HG02973 (cell line): ENCODE data around the gene GPC6.

ENCODE experiments used
- ATAC-seq: cut with Tn5 transposase; IDR thresholded peaks from one replicate; pipeline ENCODE4 v1.9.1; 2021; ENCODE audit warnings: moderate library complexity; ENCODE audit not compliant: unreplicated experiment

GPC6 gene

DNA sequence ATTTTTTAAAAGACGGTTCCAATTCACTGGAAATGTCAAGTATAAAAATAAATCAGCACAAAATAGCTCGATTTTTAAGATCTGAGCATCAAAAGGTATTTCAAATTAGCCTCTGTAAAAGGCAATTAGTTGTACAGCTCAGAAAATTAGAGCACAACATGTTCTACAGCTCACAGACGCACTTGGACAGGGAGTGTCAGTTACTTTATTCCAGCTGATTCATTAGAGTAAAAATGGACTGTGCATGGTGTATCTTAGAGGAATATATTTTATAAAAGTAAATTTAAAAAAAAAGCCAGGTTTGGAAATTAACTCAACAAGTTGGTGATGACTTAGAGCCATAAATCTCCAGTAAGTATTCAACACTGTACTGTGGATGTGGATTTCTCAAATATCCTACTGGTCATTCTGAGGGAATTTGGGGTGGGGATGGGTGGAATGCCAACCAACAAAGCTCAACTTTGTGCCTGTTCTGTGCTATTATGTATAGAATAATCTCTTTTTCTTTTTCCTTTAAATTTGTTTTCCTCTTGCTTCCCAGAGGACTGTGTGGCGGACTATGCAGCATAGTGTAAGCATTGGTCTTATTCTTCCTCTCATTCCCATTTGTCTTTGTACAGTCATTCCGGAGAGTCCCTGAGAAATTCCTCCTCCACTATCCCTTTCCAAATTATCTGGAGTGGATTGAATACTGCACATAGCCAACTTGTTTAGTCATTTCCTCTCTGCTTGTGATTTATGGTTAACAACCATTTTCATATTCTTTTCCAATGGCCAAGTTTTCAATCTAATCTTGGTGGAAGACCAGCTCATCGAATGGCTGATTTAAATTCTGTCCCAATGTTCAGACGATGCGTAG, 1083.6 kb downstream of the GPC6 start:
- ATAC-seq: no peak

DNA sequence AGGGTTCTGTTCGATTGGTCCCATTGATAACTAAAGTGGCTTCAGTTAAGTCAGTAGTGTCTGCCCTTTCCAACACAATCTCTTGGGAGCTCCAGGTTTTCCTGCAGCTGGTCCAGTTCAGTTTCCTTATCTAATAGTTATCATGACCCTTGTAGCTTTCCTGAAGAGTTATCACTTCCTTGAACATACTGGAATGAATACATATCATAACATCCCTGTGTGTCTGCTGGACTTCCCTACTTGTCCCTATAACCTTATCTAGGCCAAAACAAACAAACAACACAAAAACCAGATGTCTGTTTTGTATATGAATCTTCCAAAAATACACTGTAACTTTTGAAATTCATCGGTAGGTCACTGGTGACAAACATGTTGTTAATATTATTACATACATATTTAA, 1085.3 kb downstream of the GPC6 start:
- ATAC-seq: no peak

DNA sequence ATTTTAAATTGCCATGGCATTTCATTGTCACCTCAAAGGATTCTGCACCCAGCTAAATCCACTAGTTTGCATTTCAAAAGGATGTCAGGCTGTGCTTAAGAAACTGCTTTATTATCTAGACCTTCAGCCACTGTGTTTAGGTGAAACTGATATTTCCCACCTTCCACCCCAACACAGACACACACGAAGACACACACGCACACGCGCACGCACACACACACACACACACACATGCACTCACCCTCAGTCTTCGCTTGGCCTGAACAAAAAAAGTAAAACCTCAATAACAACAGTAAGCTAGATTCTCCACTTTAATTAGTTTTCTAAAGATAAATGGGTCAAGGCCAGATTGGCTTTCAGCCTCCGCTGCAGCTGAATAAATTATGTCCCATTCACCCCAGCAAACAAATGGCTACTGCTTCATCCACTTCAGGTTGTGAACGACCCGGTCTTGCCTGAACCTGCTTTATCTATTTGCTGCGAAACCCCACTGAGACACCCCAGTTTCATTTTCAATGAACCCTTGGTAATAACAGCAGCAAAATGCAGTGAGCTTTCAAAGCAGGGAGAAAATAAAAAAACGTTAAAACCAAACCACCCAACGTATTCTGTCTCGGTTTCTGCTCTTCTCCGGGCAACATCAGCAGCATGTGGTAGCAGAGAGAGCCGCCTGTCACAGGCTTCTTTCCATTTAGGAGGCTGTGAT, 1086.1 kb downstream of the GPC6 start:
- no peak for ATAC-seq

DNA sequence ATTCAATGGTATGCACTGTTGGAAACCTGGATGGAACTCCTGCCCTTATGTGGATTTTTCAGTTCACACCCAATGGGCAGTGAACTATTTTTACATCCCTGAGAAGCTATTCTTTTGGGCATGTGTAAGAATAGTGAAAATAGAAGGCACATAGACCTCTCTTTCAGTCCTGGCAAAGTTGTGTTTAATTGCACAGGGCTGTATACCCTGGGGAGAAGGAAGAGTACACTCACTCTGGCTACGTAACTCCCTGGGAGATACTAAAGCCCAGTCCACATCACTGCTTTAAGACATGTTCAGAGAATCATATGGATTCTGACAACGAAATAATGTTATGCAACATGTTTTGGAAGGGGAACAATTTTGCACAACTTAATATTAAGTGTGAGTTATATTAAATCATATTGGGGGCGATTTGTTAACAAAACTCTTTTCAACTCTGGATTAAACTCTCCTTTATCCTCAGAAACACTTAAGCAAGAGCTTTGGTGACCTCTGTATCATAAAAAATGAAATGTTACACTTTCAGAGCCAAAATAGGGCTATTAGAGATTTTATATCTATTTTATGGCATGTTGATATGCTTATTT, 1086.8 kb downstream of the GPC6 start:
- no peak for ATAC-seq

DNA sequence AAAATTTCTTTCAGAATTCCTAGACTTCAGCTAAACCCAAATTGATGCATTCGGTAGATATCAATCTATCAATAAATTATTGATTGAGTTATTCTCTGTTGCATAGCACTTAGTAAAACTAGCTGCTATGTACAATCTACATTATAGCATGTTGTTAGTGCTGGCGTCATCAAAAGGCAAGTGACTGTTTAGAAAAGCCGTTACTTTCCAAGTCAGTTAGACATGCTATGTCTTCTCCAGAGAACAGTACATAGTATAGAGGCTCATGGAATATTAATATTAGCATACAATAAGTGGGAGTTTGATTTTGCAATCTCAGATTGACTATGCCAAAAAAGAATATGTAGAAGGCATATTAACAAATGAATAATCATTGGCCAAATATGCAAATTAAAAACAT, 1087.3 kb downstream of the GPC6 start:
- no peak for ATAC-seq

DNA sequence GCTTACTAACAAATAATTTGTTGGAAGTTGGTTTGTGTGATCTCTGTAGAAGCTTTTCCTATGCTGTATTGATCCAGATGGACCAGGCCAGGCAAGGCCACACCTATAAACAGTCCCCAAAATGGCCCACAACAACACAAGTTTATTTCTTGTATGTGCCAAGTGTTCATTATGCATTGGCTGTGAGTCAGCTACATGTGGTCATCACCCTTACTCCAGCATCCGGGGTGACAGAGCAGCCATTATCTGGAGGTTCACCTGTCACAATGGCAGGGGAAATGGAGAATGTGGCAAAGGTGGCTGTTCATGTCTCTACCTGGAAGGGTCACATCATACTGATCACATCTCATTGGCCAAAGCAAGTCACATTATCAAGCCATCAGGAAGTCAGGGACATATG, 1088.6 kb downstream of the GPC6 start:
- no peak for ATAC-seq

DNA sequence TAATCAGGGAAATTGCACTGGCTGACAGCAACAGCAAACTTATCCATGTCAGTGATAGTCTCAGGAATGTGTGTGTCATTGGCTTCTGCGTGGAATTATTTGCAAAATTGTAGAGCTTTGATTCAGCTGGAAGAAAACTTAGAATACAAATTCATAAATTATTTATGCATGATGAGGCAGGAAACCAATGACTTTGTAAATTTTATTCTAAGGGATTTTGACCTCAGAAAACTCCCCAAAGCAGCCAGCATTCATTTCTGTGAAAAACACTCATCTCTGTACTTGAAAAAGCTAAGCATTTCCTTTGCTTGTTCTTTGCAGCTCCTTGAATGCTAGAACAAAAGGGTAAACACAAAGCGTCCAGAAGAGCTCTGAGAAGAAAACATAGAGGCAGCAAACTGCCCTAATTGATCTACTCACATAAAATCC, 1090.5 kb downstream of the GPC6 start:
- peak; percentile 55 for ATAC-seq

DNA sequence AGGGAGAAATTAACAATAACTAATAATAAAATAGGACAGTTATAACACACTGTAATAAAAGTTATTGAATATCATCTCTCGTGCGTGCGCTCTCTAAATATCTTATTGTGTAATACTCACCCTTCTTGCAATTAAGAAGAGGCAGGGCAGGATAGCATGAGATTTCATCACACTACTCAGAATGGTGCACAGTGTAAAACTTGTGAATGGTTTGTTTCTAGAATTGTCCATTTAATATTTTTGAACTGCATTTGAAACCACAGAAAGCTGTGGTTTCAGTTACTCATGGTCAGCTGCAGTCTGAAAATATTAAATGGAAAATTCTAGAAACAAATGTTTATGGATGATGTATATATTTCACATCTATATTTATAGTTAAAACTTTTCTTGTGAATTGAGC, 1091.8 kb downstream of the GPC6 start:
- ATAC-seq: no peak

DNA sequence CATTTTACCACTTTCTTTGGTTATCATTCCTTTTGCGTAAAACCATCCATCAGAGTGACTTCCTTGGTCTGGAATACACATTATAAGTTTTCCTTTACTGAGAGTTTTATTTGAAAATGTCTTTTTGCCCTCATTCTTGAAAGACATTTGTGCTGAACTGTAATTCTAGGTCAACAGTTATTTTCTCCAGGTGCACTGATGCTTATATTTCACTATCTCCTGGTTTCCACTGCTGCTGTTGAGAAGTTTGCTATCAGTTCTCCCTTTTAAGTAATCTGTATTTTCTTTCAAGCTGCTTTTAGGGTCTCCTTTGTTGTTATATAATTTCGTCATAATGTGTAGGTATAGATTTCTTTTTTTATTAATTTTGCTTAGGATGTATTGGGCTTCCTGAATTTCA, 1092.9 kb downstream of the GPC6 start:
- ATAC-seq: no peak

DNA sequence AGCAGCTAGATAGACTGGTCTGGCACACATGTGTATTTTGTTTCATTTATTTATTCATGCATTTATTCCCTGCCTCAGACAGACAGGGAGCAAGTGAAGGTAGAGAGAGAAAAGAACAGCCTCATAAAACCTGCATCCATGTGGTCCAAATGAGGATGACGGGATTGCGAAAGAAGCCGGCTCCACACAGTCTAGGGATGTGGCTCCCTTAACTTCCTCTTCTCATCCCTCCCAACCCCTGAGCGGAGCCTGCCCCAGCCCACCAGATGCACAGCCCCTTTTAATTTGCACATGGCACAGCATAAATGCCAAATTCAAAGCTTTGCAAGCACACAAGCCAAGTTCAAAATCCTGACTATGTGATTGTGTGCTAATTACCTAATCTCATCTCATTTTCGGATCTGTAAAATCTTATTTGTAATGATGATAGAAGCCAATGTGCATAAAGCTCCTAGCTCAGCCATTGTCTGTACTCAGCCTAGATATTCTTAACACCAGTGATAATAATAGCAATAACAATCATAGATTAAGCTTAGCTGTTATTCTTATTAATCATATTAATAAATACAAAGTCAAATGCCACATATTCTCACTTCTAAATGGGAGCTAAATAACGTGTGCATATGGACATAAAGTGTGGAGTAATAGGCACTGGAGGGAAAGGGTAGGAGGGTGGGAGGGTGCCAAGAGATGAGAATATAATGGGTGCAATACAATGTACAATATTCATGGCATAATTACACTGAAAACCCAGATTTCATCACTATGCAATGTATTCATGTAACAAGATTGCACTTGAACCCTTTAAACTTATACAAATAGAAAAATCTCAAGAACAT, 1096.5 kb downstream of the GPC6 start:
- no peak for ATAC-seq

DNA sequence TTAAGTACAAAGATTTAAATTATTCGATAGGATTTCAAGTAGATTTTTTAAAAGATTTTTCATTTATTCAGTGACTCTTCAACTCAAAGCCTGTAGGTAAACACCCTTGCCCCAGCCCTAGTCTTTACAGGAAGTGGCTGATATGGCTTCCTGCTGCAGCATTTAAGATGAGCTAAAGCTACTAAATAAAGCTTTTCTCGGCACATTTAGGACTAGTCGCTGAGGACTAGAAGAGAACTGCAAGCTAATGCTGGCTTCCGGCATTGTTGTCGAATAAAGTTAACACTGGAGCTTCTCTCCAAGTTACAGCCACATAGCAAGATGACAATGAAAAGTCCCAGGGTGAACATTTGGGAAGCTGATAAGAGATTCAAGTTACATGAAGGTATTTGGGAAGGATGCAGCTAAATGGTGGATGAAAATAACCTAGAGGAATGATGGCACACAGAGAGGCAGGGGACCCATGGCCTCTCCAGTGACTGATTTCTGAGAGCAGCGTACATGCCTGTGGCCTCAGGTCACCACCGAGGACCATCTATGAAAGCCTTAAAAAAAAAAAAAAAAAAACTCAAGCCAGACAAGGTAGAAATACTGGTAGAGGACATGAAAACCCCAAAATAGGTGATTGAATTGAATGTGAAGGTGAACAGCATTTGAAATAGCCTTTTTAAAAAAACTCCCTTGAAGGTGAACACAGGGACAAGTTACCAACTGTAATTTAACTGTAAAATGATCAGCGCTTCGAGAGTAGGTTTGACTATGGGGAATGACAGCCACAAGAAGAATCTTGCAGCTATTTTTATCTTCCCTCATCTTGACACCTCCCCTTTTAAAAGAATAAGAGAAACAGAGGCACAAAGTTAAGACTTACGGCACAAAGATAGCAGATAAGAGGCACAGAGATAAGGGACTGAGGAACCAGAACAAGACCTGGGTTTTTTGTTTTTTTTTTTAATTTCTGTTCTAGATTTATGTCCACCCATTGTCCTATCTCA, 1097.5 kb downstream of the GPC6 start:
- ATAC-seq: no peak

DNA sequence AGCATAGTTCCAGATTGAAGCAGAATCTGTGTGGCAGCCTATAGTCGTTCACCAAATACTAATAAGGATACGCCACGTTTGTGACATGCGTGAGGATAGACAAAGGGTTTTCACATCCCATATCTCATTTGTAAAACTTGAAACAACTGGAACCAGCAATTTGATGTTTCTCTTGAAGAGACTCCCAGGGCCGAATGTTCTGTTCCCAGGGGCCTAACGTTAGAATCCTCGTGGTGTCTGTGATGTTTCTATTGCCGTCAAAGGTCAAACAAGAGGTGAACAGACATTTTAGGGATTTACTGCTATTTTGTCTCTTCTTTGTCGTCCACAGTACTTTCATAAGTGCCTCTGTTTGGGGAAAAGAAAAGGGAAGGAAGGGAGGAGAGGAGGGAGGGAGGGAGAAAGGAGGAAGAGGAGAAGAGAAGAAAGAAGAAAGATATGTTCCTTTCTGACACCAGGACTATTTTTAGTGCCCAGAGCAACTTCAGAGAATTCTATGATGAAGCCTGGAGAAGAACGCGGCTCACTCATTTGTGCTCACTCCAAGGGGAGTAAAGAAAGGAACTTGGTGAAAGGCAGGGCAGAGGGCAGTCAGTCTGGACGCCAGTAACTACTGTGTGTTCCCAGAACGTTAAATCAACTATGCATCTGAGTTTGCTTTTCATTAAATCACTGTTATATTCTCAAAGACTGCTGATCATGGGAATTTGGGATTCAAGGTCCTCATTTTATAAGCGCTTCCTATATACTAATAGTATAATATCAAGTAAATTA, 1098.3 kb downstream of the GPC6 start:
- ATAC-seq: no peak

DNA sequence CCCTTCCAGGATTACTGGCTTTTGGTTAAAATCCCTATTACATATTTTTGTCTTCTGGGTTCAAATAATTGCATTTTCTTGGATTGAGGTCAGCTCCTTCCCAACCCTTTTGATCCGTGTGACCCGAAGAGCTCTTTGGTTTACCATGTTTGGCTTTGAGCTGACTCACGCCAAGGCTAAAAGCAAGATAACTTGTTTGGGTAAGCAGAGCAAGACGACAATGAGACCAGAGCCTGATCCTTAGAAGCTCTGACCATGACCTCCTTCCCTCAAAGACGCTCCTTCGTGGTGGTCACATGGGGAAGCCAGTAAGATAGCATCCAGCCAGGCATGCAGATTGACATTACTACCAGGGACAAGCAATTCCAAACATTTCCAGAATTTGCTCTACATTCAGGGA, 1099.0 kb downstream of the GPC6 start:
- no peak for ATAC-seq

DNA sequence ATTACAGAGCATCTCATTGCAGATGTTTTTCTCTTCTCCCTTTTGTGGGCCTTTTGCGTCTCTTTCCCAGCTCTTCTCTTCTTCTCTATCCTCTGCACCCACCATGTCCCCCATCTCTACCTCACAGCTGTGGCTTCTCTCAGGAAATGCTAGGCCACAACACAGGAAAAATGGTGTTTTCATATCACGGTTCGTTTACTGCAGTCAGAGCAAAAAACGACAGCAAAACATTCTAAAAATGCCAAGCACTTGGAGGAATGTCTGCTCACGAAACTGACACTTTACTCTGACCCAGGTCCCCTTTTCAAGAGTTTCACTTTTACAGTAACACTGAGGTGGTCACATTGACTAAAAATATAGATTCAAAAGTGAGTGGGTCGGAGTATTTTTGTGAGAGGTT, 1100.7 kb downstream of the GPC6 start:
- peak; percentile 96 for ATAC-seq

DNA sequence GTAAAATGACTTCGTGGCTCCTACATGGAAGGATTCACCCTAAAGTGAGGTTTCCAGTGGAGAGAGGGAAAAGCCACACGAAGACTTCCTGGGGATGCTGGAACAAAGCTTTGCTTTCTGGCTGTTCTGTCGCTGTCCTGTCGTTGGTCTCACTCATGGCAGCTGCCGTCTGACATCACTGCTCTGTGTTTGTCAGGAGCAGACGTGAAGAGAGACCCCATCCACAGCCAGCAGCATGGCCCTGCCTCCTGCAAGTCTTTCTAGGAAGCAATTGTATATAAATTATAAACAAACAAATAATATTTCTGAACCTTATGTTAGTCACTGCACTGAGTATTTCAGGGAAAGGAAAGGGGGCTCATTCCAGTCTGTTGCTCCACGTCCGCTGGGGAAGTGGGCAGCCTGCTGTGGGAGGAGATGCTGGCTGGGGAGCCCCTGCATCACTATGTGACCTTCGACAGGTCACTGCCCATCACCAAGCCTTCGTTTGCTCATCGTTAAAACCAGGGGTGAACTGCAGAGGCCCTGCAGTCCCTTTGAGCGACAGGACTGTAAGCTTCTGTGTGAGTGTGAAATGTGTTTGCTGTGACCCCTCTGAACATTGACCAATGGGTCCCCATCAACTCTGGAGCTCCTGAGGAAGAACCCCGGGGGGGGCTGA, 1101.9 kb downstream of the GPC6 start:
- no peak for ATAC-seq

DNA sequence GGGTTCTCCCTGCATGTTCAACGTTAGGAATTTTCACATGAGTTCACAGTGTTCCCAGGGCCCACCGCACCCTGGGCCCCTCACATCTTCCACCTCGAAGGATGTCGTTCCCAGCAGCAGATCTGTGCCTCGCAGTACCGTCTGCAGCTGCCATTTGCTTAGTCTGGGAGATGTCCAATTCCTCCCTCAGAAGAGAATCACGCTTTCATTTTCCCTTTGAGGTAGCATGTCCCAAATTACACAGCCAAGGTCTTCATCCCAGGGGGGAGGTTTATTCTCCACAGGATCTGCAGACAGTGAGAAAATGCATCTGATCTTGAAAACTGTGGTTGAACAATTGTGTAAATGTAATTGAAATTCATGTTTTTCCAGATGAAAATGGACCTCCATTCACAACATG, 1102.7 kb downstream of the GPC6 start:
- ATAC-seq: no peak

DNA sequence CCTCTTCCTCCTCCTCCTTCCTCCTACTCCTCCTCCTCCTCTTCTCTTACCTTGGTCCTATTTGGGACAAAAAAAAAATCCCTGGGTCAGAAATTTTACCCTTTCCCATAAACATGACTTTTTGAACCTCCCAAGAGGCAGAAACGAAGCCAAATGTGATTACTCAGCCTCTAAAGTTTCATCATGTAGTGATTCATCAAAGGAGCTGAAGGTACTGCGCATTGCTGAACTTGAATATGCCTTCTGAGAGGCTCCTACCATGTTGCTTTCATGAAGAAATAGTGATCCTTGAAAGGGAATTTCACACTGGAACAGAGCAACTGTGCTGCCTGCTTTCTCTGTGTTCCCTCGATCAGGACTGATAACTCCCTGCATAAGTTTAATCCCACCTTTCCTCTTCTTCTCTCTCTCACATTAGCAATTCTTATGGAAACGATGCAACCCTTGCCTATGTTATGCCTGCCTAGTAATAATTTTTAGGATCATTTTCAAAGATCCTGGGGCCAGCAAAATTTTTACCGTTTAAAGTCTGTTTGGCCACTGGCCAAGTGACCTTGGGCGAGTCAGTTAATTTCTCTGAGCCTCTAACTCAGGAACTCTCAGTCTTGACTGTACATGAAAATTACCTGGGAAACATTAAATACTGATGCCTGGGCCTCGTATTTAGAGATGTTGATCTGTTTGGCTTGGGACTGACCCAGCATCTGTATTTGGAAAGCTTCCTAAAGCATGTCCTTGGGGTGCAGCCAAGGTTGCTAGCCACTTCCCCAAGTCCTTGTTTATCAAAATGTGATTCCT, 1103.3 kb downstream of the GPC6 start:
- no peak for ATAC-seq

DNA sequence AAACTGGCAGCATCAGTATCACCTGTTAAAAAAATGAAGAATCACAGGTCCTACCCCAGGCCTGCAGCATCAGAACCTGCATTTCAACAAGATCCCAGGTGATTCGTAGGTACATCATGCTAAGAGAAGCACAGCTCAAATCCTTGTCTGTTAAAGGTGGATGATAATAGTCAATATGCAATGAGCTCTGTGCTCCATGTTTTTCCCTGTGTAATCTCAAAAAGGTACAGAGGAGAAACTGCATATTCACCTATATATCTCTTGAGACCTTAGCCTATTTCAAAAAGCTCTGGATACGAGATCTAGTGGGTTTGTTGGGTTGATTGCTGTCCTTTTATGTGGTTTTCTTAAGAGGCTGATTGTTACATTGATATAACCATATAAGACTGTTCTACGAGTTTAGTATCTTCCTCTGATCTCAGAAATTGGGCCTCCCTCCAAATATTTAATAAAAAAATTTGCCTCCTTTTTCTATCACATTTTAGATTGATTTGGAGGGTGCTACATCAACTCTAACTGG, 1104.0 kb downstream of the GPC6 start:
- no peak for ATAC-seq
